Gastroesophageal sphincter (tissue), 4 donors: ENCODE data around the gene PLCG2. TPM values are rescaled to one million over a fixed set of nuclear protein-coding genes. Genes with fewer than 3 reads are reported as not detected.

ENCODE experiments used
- ATAC-seq: fragments of 150-250 bp; one replicate; pipeline ENCODE4 v1.9.1; 2016; ENCODE audit warnings: mild to moderate bottlenecking, moderate library complexity
- H3K27ac ChIP-seq, 4 donors: fragments of 200-600 bp; sonication (generic) in 3 of 4; 1 replicate in 3 of 4; 2 replicates in 1 of 4; pipeline ENCODE4 v1.5.1; 2016 to 2019
- H3K27me3 ChIP-seq: fragments of 200-600 bp; sonication (generic); one replicate; pipeline ENCODE4 v1.5.1; 2019
- H3K36me3 ChIP-seq, 2 donors: fragments of 200-600 bp; sonication (generic); one replicate each; pipeline ENCODE4 v1.5.1; 2019; ENCODE audit warnings: control low read depth in 1 of 2
- H3K4me1 ChIP-seq, 3 donors: fragments of 200-600 bp; sonication (generic); 1 replicate in 2 of 3; 2 replicates in 1 of 3; pipeline ENCODE4 v1.5.1; 2016 to 2019; ENCODE audit warnings: control low read depth in 2 of 3
- H3K4me3 ChIP-seq, 2 donors: fragments of 200-600 bp; sonication (generic); one replicate each; pipeline ENCODE4 v1.5.1; 2019; ENCODE audit warnings: mild to moderate bottlenecking in 1 of 2, moderate library complexity in 1 of 2
- H3K9me3 ChIP-seq, 3 donors: fragments of 200-600 bp; sonication (generic); one replicate each; pipeline ENCODE4 v1.5.1; 2017 to 2019; ENCODE audit warnings: control low read depth in 2 of 3
- EP300 ChIP-seq: sonication (generic); formaldehyde crosslinking; IDR thresholded peaks from one replicate; pipeline ENCODE4 v1.6.1; 2017; ENCODE audit warnings: antibody characterized with exemption, mild to moderate bottlenecking
- POLR2A ChIP-seq, 2 donors: fragments of 450-650 bp; IDR thresholded peaks; one replicate each; pipeline ENCODE4 v1.6.1; 2017; ENCODE audit warnings: antibody characterized with exemption in 2 of 2, mild to moderate bottlenecking in 2 of 2, moderate library complexity in 1 of 2
- POLR2AphosphoS5 ChIP-seq: sonication (generic); formaldehyde crosslinking; IDR thresholded peaks from one replicate; pipeline ENCODE4 v1.6.1; 2017; ENCODE audit warnings: antibody characterized with exemption
- WGBS, 2 donors: methylation state at CpG; one replicate each; pipeline ENCODE4 v1.1.5; 2018; ENCODE audit warnings: low coverage in 1 of 2; 5-methylcytosine and 5-hydroxymethylcytosine counted together
- total RNA-seq, 4 donors: library from RNA; depleted of rRNA; stranded (reverse); fragments of >200 nt; gene quantifications; one replicate each; pipeline ENCODE4 v1.1.0, GENCODE V29; 2016
- TF ChIP-seq, protein P1 (sequence below), 4 experiments: fragments of 200-600 bp in 2 of 4; fragments of 450-650 bp in 2 of 4; sonication (generic) in 1 of 4; IDR thresholded peaks; one replicate each; pipeline ENCODE4 v1.5.1; 2017 to 2019; ENCODE audit warnings: antibody characterized with exemption in 4 of 4, mild to moderate bottlenecking in 2 of 4, moderate library complexity in 2 of 4

The PLCG2 gene
- total RNA-seq, 4 donors from 2014 or later: 6.2 to 11.4 (median 8.1) TPM

DNA sequence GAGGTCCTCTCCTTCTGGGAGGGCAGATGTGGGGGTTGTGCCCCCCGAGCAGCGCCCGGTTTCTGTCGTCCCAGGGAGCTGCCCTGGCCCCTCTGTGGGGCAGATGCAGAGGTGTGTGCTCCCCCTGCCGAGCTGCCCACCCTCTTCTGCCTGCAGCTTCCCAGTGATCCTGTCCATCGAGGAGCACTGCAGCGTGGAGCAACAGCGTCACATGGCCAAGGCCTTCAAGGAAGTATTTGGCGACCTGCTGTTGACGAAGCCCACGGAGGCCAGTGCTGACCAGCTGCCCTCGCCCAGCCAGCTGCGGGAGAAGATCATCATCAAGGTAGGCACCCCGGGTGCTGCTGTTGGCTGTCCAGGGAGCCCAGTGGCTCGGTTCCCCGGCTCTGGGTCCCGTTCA lies 121.4 kb downstream of the PLCG2 start:
- no peak overlapping the region for H3K4me3 ChIP-seq
- H3K4me1 ChIP-seq: no peaks in the 10 kb centered on the region
- 80 to 84% methylated on average over 1 to 5 of the region's 17 CpGs for WGBS, 2 donors
- TF ChIP-seq POLR2AphosphoS5 (no peak), EP300 (no peak), POLR2A (IDR thresholded peaks at IDR 0.05) (no peak)
- TF ChIP-seq, protein P1, sequence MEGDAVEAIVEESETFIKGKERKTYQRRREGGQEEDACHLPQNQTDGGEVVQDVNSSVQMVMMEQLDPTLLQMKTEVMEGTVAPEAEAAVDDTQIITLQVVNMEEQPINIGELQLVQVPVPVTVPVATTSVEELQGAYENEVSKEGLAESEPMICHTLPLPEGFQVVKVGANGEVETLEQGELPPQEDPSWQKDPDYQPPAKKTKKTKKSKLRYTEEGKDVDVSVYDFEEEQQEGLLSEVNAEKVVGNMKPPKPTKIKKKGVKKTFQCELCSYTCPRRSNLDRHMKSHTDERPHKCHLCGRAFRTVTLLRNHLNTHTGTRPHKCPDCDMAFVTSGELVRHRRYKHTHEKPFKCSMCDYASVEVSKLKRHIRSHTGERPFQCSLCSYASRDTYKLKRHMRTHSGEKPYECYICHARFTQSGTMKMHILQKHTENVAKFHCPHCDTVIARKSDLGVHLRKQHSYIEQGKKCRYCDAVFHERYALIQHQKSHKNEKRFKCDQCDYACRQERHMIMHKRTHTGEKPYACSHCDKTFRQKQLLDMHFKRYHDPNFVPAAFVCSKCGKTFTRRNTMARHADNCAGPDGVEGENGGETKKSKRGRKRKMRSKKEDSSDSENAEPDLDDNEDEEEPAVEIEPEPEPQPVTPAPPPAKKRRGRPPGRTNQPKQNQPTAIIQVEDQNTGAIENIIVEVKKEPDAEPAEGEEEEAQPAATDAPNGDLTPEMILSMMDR (IDR thresholded peaks at IDR 0.05): no peak
- no peaks in the 10 kb centered on the region for H3K27me3 ChIP-seq
- no peaks in the 10 kb centered on the region for H3K36me3 ChIP-seq
- H3K27ac ChIP-seq: no peak overlapping the region
- H3K9me3 ChIP-seq: no peaks in the 10 kb centered on the region
- no peak for ATAC-seq

DNA sequence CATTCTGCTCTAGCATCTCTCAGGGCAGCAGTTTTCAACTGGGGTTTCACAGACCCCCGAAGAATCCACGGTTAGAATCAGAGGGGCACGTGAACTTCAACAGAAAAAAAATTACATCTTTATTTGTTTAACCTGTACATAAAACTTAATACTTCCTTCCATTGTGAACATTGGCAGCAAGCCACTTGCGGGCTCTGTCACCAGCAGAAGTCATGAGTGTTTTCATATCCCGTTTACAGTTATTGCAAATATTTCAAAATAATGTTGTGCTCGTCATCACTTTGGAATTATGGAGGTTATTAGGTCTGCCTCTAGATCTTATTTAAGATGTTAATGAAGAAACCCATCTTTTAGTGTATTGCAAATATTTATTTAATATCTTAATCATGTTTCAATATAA lies 122.4 kb downstream of the PLCG2 start:
- no peak overlapping the region for H3K27ac ChIP-seq
- TF ChIP-seq, protein P1 (IDR thresholded peaks at IDR 0.05): no peak
- no peak for ATAC-seq
- no peaks in the 10 kb centered on the region for H3K36me3 ChIP-seq
- no peaks in the 10 kb centered on the region for H3K9me3 ChIP-seq
- H3K4me3 ChIP-seq: no peak overlapping the region
- 25 to 34% methylated on average over 6 of the region's 6 CpGs for WGBS, 2 donors
- H3K27me3 ChIP-seq: no peaks in the 10 kb centered on the region
- no peaks in the 10 kb centered on the region for H3K4me1 ChIP-seq

DNA sequence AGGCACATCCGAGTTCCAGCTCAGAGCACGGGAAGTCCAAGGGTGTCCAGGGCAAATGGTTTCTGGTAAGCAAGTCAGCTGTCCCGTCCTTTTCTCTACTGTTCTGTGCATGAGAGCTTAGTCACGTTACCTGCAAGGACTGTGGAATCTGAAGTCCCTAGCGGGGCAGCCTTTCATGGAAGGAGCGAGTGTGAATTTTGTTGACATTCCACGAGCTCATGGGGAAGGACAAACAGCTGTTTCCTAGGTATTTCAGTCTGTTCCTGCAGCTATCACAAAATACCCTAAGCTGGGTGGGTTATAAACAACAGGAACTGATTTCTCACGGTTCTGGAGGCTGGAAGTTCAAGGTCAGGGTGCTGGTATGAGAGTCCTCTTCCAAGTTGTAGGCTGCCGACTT lies 122.9 kb downstream of the PLCG2 start:
- ATAC-seq: peak; percentile 28
- H3K4me3 ChIP-seq: no peak overlapping the region

DNA sequence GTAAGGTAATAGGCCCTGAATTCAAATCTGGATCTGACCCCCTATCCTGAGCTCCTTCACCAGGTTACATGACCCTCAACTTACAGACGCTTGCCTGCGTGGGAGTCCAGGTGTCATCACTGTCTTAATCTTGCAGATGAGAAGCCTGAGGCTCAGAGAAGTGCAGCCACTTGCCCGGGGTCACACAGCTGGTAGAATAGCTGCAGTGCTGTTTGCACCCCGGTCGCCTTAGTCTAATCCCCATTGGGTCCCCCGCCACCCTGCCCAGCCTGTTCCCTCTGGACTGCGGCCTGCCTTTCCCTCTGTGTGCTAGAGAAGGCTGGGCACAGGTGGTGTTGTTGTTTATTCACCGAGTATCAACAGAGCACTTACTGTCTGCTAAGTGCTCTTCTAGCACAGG lies 125.2 kb downstream of the PLCG2 start:
- Histone ChIP-seq H3K27ac (no peak overlapping the region), H3K4me1 (no peaks in the 10 kb centered on the region), H3K27me3 (no peaks in the 10 kb centered on the region), H3K4me3 (no peak overlapping the region), H3K36me3 (no peaks in the 10 kb centered on the region), H3K9me3 (no peaks in the 10 kb centered on the region)
- no peak for TF ChIP-seq EP300
- TF ChIP-seq POLR2AphosphoS5: no peak
- TF ChIP-seq, protein P1 (IDR thresholded peaks at IDR 0.05): no peak
- no peak for TF ChIP-seq POLR2A (IDR thresholded peaks at IDR 0.05)
- WGBS, 2 donors: no CpG with 5 or more reads among the region's 8 CpGs
- no peak for ATAC-seq

More for the DNA sequence above, 122.9 kb downstream of the PLCG2 start:
- no peaks in the 10 kb centered on the region for H3K4me1 ChIP-seq
- no peak for TF ChIP-seq EP300
- TF ChIP-seq, protein P1 (IDR thresholded peaks at IDR 0.05): no peak
- TF ChIP-seq POLR2AphosphoS5: no peak
- no peak for TF ChIP-seq POLR2A (IDR thresholded peaks at IDR 0.05)
- WGBS, 2 donors: 40 to 79% methylated on average over 4 to 9 of the region's 9 CpGs
- no peaks in the 10 kb centered on the region for H3K9me3 ChIP-seq
- no peaks in the 10 kb centered on the region for H3K27me3 ChIP-seq
- no peaks in the 10 kb centered on the region for H3K36me3 ChIP-seq
- no peak overlapping the region for H3K27ac ChIP-seq

DNA sequence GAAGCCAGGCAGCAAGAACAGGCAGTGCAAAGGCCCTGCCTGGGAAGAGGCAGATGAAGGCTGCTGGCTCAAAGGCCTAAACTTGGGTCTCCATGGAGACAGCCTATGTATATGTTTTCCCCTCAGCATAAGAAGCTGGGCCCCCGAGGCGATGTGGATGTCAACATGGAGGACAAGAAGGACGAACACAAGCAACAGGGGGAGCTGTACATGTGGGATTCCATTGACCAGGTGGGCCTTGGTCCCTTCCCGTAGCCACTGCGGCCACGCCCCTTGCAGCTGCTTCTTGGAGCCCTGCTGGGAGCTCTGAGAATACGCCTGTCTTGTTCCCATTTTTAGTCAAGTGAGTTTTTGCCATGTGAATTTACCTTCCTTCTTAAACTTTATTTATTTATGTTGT lies 126.2 kb downstream of the PLCG2 start:
- Histone ChIP-seq H3K36me3 (no peaks in the 10 kb centered on the region), H3K4me1 (no peaks in the 10 kb centered on the region), H3K9me3 (no peaks in the 10 kb centered on the region), H3K27me3 (no peaks in the 10 kb centered on the region), H3K27ac (no peak overlapping the region), H3K4me3 (no peak overlapping the region)
- 70 to 82% methylated on average over 2 to 3 of the region's 7 CpGs for WGBS, 2 donors
- ATAC-seq: no peak
- TF ChIP-seq EP300 (no peak), POLR2A (IDR thresholded peaks at IDR 0.05) (no peak), POLR2AphosphoS5 (no peak)
- TF ChIP-seq, protein P1 (IDR thresholded peaks at IDR 0.05): no peak
